H1 (cell line): Measurements from ENCODE around the gene CDH26. TPM values are rescaled to one million over a fixed set of nuclear protein-coding genes. Genes with fewer than 3 reads are reported as not detected.

Source experiments
- CTCF ChIA-PET: fragments of 300-600 bp; sonication (Branson Sonifier 250); formaldehyde crosslinking; loops from one replicate; lab custom pipeline; 2021; ENCODE audit not compliant: partially characterized antibody; lab: Charles Lee
- POLR2A ChIA-PET: fragments of 300-600 bp; sonication (Branson Sonifier 250); formaldehyde crosslinking; loops from one replicate; lab custom pipeline; 2021; ENCODE audit warnings: inconsistent platforms; ENCODE audit not compliant: partially characterized antibody; lab: Charles Lee
- DNase-seq, 2 experiments: peaks; one replicate each; pipeline versions ENCODE4 v3.0.0 to v3.0.0-alpha.2; 2010 to 2022; ENCODE audit warnings: low spot score in 2 of 2, low read depth in 1 of 2, mixed read lengths in 1 of 2
- FAIRE-seq: peaks from 2 replicates; lab custom pipeline; 2011; peaks lifted over from hg19 to GRCh38; lab: Jason Lieb, UNC
- H2AFZ ChIP-seq: 2 replicates; pipeline ENCODE4 v1.8.1; 2012; ENCODE audit warnings: low read length, inconsistent platforms
- H2AK5ac ChIP-seq: 2 replicates; pipeline ENCODE4 v1.6.1; 2013; ENCODE audit warnings: low read depth, low read length
- H2BK120ac ChIP-seq: replicated peaks from 2 replicates; pipeline ENCODE3; 2013; ENCODE audit warnings: low read depth, low read length, inconsistent platforms
- H2BK12ac ChIP-seq: 2 replicates; pipeline ENCODE4 v1.6.1; 2013; ENCODE audit warnings: low read depth, low read length
- H2BK15ac ChIP-seq: 2 replicates; pipeline ENCODE4 v1.6.1; 2013; ENCODE audit warnings: low read length
- H2BK20ac ChIP-seq: 2 replicates; pipeline ENCODE4 v1.6.1; 2013; ENCODE audit warnings: low read length
- H2BK5ac ChIP-seq: 2 replicates; pipeline ENCODE4 v1.6.1; 2013; ENCODE audit warnings: low read depth, low read length
- H3K14ac ChIP-seq: 2 replicates; pipeline ENCODE4 v1.6.1; 2013; ENCODE audit warnings: inconsistent platforms; ENCODE audit not compliant: insufficient read length
- H3K18ac ChIP-seq: 2 replicates; pipeline ENCODE4 v1.6.1; 2013; ENCODE audit warnings: low read length; ENCODE audit errors: extremely low read depth
- H3K23ac ChIP-seq: 2 replicates; pipeline ENCODE4 v1.6.1; 2013; ENCODE audit warnings: inconsistent platforms; ENCODE audit not compliant: insufficient read length
- H3K23me2 ChIP-seq: 2 replicates; pipeline ENCODE4 v1.6.1; 2013; ENCODE audit warnings: low read depth, low read length
- H3K27ac ChIP-seq: 2 replicates; pipeline ENCODE4 v1.6.1; 2011; ENCODE audit warnings: low read depth, low read length, inconsistent platforms
- H3K27me3 ChIP-seq, 4 experiments: replicated peaks in 1 of 4; 1 replicate in 1 of 4; 2 replicates in 3 of 4; pipeline versions ENCODE4 v1.6.1 to v1.8.1; 2011 to 2013; ENCODE audit warnings: low read length in 3 of 4, mild to moderate bottlenecking in 3 of 4, inconsistent platforms in 2 of 4, mixed read lengths in 2 of 4, moderate library complexity in 1 of 4; ENCODE audit not compliant: control insufficient read depth in 3 of 4, insufficient read depth in 3 of 4; ENCODE audit errors: extremely low read depth in 1 of 4
- H3K36me3 ChIP-seq, 4 experiments: 2 replicates each; pipeline versions ENCODE4 v1.6.1 to v1.8.1; 2011 to 2013; ENCODE audit warnings: mild to moderate bottlenecking in 4 of 4, low read length in 3 of 4, moderate library complexity in 2 of 4, control low read depth in 1 of 4, inconsistent platforms in 1 of 4; ENCODE audit not compliant: insufficient read depth in 4 of 4, control insufficient read depth in 2 of 4
- H3K4ac ChIP-seq: replicated peaks from 2 replicates; pipeline ENCODE3; 2013; ENCODE audit warnings: low read length, low read depth, mixed read lengths, inconsistent platforms; ENCODE audit not compliant: insufficient read length
- H3K4me1 ChIP-seq, 4 experiments: replicated peaks in 1 of 4; 1 replicate in 1 of 4; 2 replicates in 3 of 4; pipeline versions ENCODE4 v1.6.1 to v1.8.1; 2011 to 2013; ENCODE audit warnings: low read length in 3 of 4, inconsistent platforms in 2 of 4, mixed read lengths in 1 of 4; ENCODE audit not compliant: insufficient read depth in 4 of 4, control insufficient read depth in 3 of 4
- H3K4me2 ChIP-seq, 2 experiments: 2 replicates each; pipeline versions ENCODE4 v1.6.1 to v1.8.1; 2011 to 2013; ENCODE audit warnings: low read depth in 2 of 2, low read length in 2 of 2, control low read depth in 1 of 2, inconsistent platforms in 1 of 2, mild to moderate bottlenecking in 1 of 2; ENCODE audit not compliant: insufficient read depth in 1 of 2
- H3K4me3 ChIP-seq, 4 experiments: fragments of 200-600, 300-600 bp in 1 of 4; sonication (generic), shearing (Covaris generic), sonication (Bioruptor Twin) in 1 of 4; 2 replicates each; pipeline versions ENCODE4 v1.5.1 to v1.8.1; 2011 to 2016; ENCODE audit warnings: low read length in 4 of 4, low read depth in 3 of 4, control low read depth in 2 of 4, inconsistent platforms in 2 of 4, mild to moderate bottlenecking in 2 of 4, mixed read lengths in 1 of 4, moderate library complexity in 1 of 4; ENCODE audit not compliant: insufficient read depth in 2 of 4; ENCODE audit errors: extremely low read depth in 1 of 4
- H3K56ac ChIP-seq: replicated peaks from 2 replicates; pipeline ENCODE3; 2013; ENCODE audit warnings: low read depth, mild to moderate bottlenecking, mixed read lengths, low read length, inconsistent platforms; ENCODE audit not compliant: insufficient read length
- H3K79me1 ChIP-seq: 2 replicates; pipeline ENCODE4 v1.6.1; 2013; ENCODE audit warnings: low read depth, low read length, control low read depth
- H3K79me2 ChIP-seq, 2 experiments: 2 replicates each; pipeline versions ENCODE4 v1.6.1 to v1.8.1; 2012 to 2013; ENCODE audit warnings: low read length in 2 of 2, mild to moderate bottlenecking in 2 of 2, inconsistent platforms in 1 of 2; ENCODE audit not compliant: insufficient read depth in 2 of 2, control insufficient read depth in 1 of 2
- H3K9ac ChIP-seq, 4 experiments: replicated peaks in 1 of 4; 1 replicate in 1 of 4; 2 replicates in 3 of 4; pipeline versions ENCODE4 v1.6.1 to v1.8.1; 2011 to 2013; ENCODE audit warnings: low read depth in 3 of 4, low read length in 3 of 4, control low read depth in 2 of 4, mild to moderate bottlenecking in 2 of 4, moderate library complexity in 2 of 4, inconsistent platforms in 1 of 4; ENCODE audit errors: extremely low read depth in 1 of 4
- H3K9me3 ChIP-seq, 2 experiments: 2 replicates each; pipeline versions ENCODE4 v1.6.1 to v1.8.1; 2012 to 2013; ENCODE audit warnings: mild to moderate bottlenecking in 2 of 2, moderate library complexity in 2 of 2, control low read depth in 1 of 2, inconsistent platforms in 1 of 2, low read depth in 1 of 2, low read length in 1 of 2, mixed read lengths in 1 of 2; ENCODE audit not compliant: insufficient read depth in 2 of 2
- H4K20me1 ChIP-seq, 2 experiments: replicated peaks in 1 of 2; 2 replicates each; pipeline versions ENCODE3 to v1.8.1; 2011 to 2013; ENCODE audit warnings: inconsistent platforms in 2 of 2, low read length in 2 of 2, mild to moderate bottlenecking in 1 of 2; ENCODE audit not compliant: insufficient read depth in 2 of 2, control insufficient read depth in 1 of 2
- H4K5ac ChIP-seq: 2 replicates; pipeline ENCODE4 v1.6.1; 2013; ENCODE audit warnings: low read length, low read depth, mixed read lengths, inconsistent platforms; ENCODE audit not compliant: insufficient read length
- H4K8ac ChIP-seq: 2 replicates; pipeline ENCODE4 v1.8.0; 2013; ENCODE audit warnings: mild to moderate bottlenecking, moderate library complexity, low read length, inconsistent platforms; ENCODE audit not compliant: insufficient read depth; ENCODE audit errors: extremely low read depth
- H4K91ac ChIP-seq: replicated peaks from 2 replicates; pipeline ENCODE3; 2013; ENCODE audit warnings: low read length, mixed read lengths, inconsistent platforms; ENCODE audit not compliant: insufficient read length
- CBX5 ChIP-seq: fragments of 300-800, 300-1000 bp; sonication (generic); IDR thresholded peaks from 2 replicates; pipeline ENCODE4 v1.7.1; 2016; ENCODE audit warnings: antibody characterized with exemption, low read length, low read depth
- CBX8 ChIP-seq: fragments of 300-800, 300-1000 bp; sonication (generic); IDR thresholded peaks from 2 replicates; pipeline ENCODE4 v1.7.1; 2016; ENCODE audit warnings: low read depth, low read length, borderline replicate concordance
- CEBPB ChIP-seq: IDR thresholded peaks from 2 replicates; pipeline ENCODE4 v1.6.1; 2012; ENCODE audit warnings: low read depth, low read length
- CHD1 ChIP-seq: IDR thresholded peaks from 2 replicates; pipeline ENCODE4 v1.6.1; 2012; ENCODE audit warnings: low read depth, low read length, improper control_type of control experiment
- KDM1A ChIP-seq: fragments of 200-600, 300-600 bp; sonication (generic); IDR thresholded peaks from 2 replicates; pipeline ENCODE4 v1.7.1; 2016; ENCODE audit warnings: mild to moderate bottlenecking, low read length, borderline replicate concordance
- KDM4A ChIP-seq: IDR thresholded peaks from one replicate; pipeline ENCODE4 v1.7.1; 2012; ENCODE audit warnings: low read depth, mild to moderate bottlenecking, moderate library complexity, low read length, inconsistent platforms; ENCODE audit not compliant: severe bottlenecking
- NRF1 ChIP-seq: IDR thresholded peaks from 2 replicates; pipeline ENCODE4 v1.6.1; 2011; ENCODE audit warnings: mild to moderate bottlenecking, low read depth, low read length, improper control_type of control experiment
- PHF8 ChIP-seq: fragments of 200-600 bp; sonication (generic); conservative IDR thresholded peaks from 2 replicates; pipeline ENCODE4 v1.7.1; 2012; ENCODE audit warnings: low read depth, mild to moderate bottlenecking, inconsistent platforms, low read length, moderate library complexity
- SIX5 ChIP-seq: IDR thresholded peaks from 2 replicates; pipeline ENCODE4 v1.6.1; 2011; ENCODE audit warnings: mild to moderate bottlenecking, low read depth, low read length
- USF2 ChIP-seq: IDR thresholded peaks from 2 replicates; pipeline ENCODE4 v1.6.1; 2011; ENCODE audit warnings: low read length, improper control_type of control experiment
- ZNF274 ChIP-seq: IDR thresholded peaks from 2 replicates; pipeline ENCODE4 v1.7.0; 2012; ENCODE audit warnings: low read length, borderline replicate concordance; ENCODE audit errors: extremely low read depth
- WGBS, 2 experiments: shearing (Covaris generic) in 1 of 2; methylation state at CpG; one replicate each; pipeline versions ENCODE4 v1.1.6 to v1.1.7; 2013 to 2015; ENCODE audit warnings: low lambda C conversion rate in 2 of 2, mixed read lengths in 2 of 2, inconsistent platforms in 1 of 2, low coverage in 1 of 2, missing lambda C conversion rate in 1 of 2; ENCODE audit not compliant: insufficient replicate concordance in 2 of 2, insufficient coverage in 1 of 2, insufficient read length in 1 of 2; ENCODE audit errors: extremely low coverage in 1 of 2, missing lambda C conversion rate in 1 of 2; 5-methylcytosine and 5-hydroxymethylcytosine counted together
- polyA plus RNA-seq, 7 experiments: library from polyadenylated mRNA; depleted of rRNA in 3 of 7; stranded (reverse) in 5 of 7; unstranded in 2 of 7; fragments of >200 nt in 5 of 7; fragments of 200-250 nt in 2 of 7; gene quantifications; 1 replicate in 5 of 7; 2 replicates in 1 of 7; 4 replicates in 1 of 7; pipeline versions ENCODE4 v1.2.1 to v1.2.3, GENCODE V29; 2011 to 2013; ENCODE audit warnings: missing spikeins in 2 of 7, mixed read lengths in 2 of 7
- total RNA-seq: library from RNA; stranded (reverse); fragmentation: NEBNext Ultra II Directional; extraction: Animal tissue kit (Norgen Biotek cat#: 25700); gene quantifications from 2 replicates; pipeline ENCODE4 v1.2.1, GENCODE V29; 2021

CDH26 gene
- total and polyA plus RNA-seq, 2 of the 8 experiments (the other 6 are each of a cell fraction or from before 2014, with no cell fraction given) = 1.5 to 1.7 TPM

- H2AFZ ChIP-seq = no peak overlapping the region
- H2BK12ac ChIP-seq = no peak overlapping the region
- H3K27me3 ChIP-seq = no peaks in the 10 kb centered on the region; a peak in 1 of 7 replicates
- H3K36me3 ChIP-seq = no peaks in the 10 kb centered on the region
- H3K4ac ChIP-seq = no peak overlapping the region
- H3K56ac ChIP-seq = no peak overlapping the region
- DNase-seq = no peak
- H4K5ac ChIP-seq = no peak overlapping the region
- no peak overlapping the region for H3K4me3 ChIP-seq
- no peak overlapping the region for H3K23ac ChIP-seq
- ChIA-PET POLR2A (no interaction called here), CTCF (interaction anchor here (1.2 to 4.1 kb wide), 10 partner anchors 9 to 60 kb away, joined by 3 to 25 read pairs (median 5); no protein-coding TSS in a partner anchor)
- H4K91ac ChIP-seq = no peak overlapping the region
- no peaks in the 10 kb centered on the region; a peak in 1 of 7 replicates for H3K4me1 ChIP-seq
- H3K9me3 ChIP-seq = no peaks in the 10 kb centered on the region
- WGBS, 2 experiments = 86% methylated on average over 17 of the region's 17 CpGs; no CpG with 5 or more reads in 1 of the 2 experiments
- no peak overlapping the region for H3K4me2 ChIP-seq
- no peaks in the 10 kb centered on the region for H3K23me2 ChIP-seq
- FAIRE-seq = no peak
- H2BK5ac ChIP-seq = no peak overlapping the region
- H3K18ac ChIP-seq = no peak overlapping the region
- no peak overlapping the region for H2BK120ac ChIP-seq
- no peak overlapping the region for H3K14ac ChIP-seq
- H4K8ac ChIP-seq = no peak overlapping the region
- H3K27ac ChIP-seq = no peak overlapping the region
- H2AK5ac ChIP-seq = no peak overlapping the region
- no peaks in the 10 kb centered on the region for H3K79me2 ChIP-seq
- H3K79me1 ChIP-seq = no peaks in the 10 kb centered on the region
- H2BK15ac ChIP-seq = no peak overlapping the region
- H2BK20ac ChIP-seq = no peak overlapping the region
- no peaks in the 10 kb centered on the region for H4K20me1 ChIP-seq
- no peak overlapping the region for H3K9ac ChIP-seq
- no peak for TF ChIP-seq NRF1
- no peak for TF ChIP-seq CBX8
- TF ChIP-seq KDM1A = no peak
- no peak for TF ChIP-seq CEBPB
- TF ChIP-seq USF2 = no peak
- no peak for TF ChIP-seq KDM4A
- no peak for TF ChIP-seq ZNF274
- no peak for TF ChIP-seq PHF8
- no peak for TF ChIP-seq SIX5
- no peak for TF ChIP-seq CHD1
- TF ChIP-seq CBX5 = no peak
Observed at GRCh38 chr20:60011512-60012507, 53.6 kb downstream of the CDH26 start.
